Neutrophil (primary cell): ENCODE results near the gene EMCN.

Source experiments
- H3K27ac ChIP-seq: fragments of 200-600 bp; sonication (generic); 2 replicates; pipeline ENCODE4 v1.5.1; 2016; ENCODE audit warnings: mild to moderate bottlenecking, moderate library complexity
- H3K27me3 ChIP-seq: fragments of 200-600 bp; sonication (generic); 2 replicates; pipeline ENCODE4 v1.6.0; 2016; ENCODE audit warnings: mild to moderate bottlenecking
- H3K36me3 ChIP-seq: fragments of 200-600 bp; sonication (generic); 2 replicates; pipeline ENCODE4 v1.5.1; 2017
- H3K4me1 ChIP-seq, 2 experiments: fragments of 200-600 bp in 1 of 2; sonication (generic) in 1 of 2; 1 replicate in 1 of 2; 2 replicates in 1 of 2; pipeline versions ENCODE4 v1.5.1 to v1.6.1; 2013 to 2016; ENCODE audit warnings: low read depth in 1 of 2, low read length in 1 of 2, mild to moderate bottlenecking in 1 of 2, moderate library complexity in 1 of 2; ENCODE audit not compliant: control insufficient read depth in 1 of 2, insufficient read depth in 1 of 2
- H3K4me3 ChIP-seq, 2 experiments: fragments of 200-600 bp in 1 of 2; sonication (generic) in 1 of 2; 1 replicate in 1 of 2; 2 replicates in 1 of 2; pipeline ENCODE4 v1.5.1; 2013 to 2016; ENCODE audit warnings: low read depth in 1 of 2, low read length in 1 of 2, mild to moderate bottlenecking in 1 of 2, moderate library complexity in 1 of 2
- H3K9me3 ChIP-seq: fragments of 200-600 bp; sonication (generic); 2 replicates; pipeline ENCODE4 v1.5.1; 2016
- CTCF ChIP-seq: fragments of 200-600 bp; sonication (generic); IDR thresholded peaks from 2 replicates; pipeline ENCODE4 v1.5.1; 2016; ENCODE audit warnings: antibody characterized with exemption

EMCN gene

GRCh38 chr4:100367451-100367850 lies 150.4 kb downstream of the EMCN start:
- Histone ChIP-seq H3K4me3 (no peak overlapping the region), H3K27ac (no peak overlapping the region), H3K4me1 (peaks cover 38 to 40% of the 10 kb centered on the region in 2 experiments), H3K9me3 (no peaks in the 10 kb centered on the region), H3K36me3 (no peaks in the 10 kb centered on the region), H3K27me3 (no peaks in the 10 kb centered on the region)
- no peak for TF ChIP-seq CTCF

GRCh38 chr4:100366213-100366612 lies 151.6 kb downstream of the EMCN start:
- Histone ChIP-seq H3K4me1 (peaks cover 45 to 47% of the 10 kb centered on the region in 2 experiments), H3K27ac (no peak overlapping the region), H3K36me3 (no peaks in the 10 kb centered on the region), H3K9me3 (no peaks in the 10 kb centered on the region), H3K4me3 (no peak overlapping the region), H3K27me3 (no peaks in the 10 kb centered on the region)
- no peak for TF ChIP-seq CTCF

GRCh38 chr4:100362366-100362765 lies 155.5 kb downstream of the EMCN start:
- TF ChIP-seq CTCF, result no peak
- Histone ChIP-seq H3K27ac (no peak overlapping the region), H3K9me3 (peaks cover 6% of the 10 kb centered on the region), H3K4me1 (peaks cover 32 to 35% of the 10 kb centered on the region in 2 experiments), H3K4me3 (no peak overlapping the region), H3K36me3 (no peaks in the 10 kb centered on the region), H3K27me3 (no peaks in the 10 kb centered on the region)

- H3K9me3 ChIP-seq, result peaks cover 6% of the 10 kb centered on the region
- TF ChIP-seq CTCF, result no peak
- H3K27ac ChIP-seq, result no peak overlapping the region
- H3K4me3 ChIP-seq, result no peak overlapping the region
- H3K4me1 ChIP-seq, result peaks cover 23 to 25% of the 10 kb centered on the region in 2 experiments
- H3K27me3 ChIP-seq, result no peaks in the 10 kb centered on the region
- no peaks in the 10 kb centered on the region for H3K36me3 ChIP-seq
These were observed 156.5 kb downstream of the EMCN start for GRCh38 chr4:100361336-100361735.

- Histone ChIP-seq H3K4me1 (peaks cover 12 to 14% of the 10 kb centered on the region in 2 experiments), H3K27me3 (no peaks in the 10 kb centered on the region), H3K27ac (no peak overlapping the region), H3K4me3 (no peak overlapping the region), H3K36me3 (no peaks in the 10 kb centered on the region), H3K9me3 (peaks cover 6% of the 10 kb centered on the region)
- TF ChIP-seq CTCF, result no peak
These were observed 157.6 kb downstream of the EMCN start for GRCh38 chr4:100360211-100360610.

- H3K4me1 ChIP-seq, result peaks cover 7 to 8% of the 10 kb centered on the region in 2 experiments
- no peak for TF ChIP-seq CTCF
- peaks cover 6% of the 10 kb centered on the region for H3K9me3 ChIP-seq
- H3K27ac ChIP-seq, result no peak overlapping the region
- no peak overlapping the region for H3K4me3 ChIP-seq
- no peaks in the 10 kb centered on the region for H3K36me3 ChIP-seq
- no peaks in the 10 kb centered on the region for H3K27me3 ChIP-seq
These were observed 158.4 kb downstream of the EMCN start for GRCh38 chr4:100359441-100359840.
